ENCODE data around the gene DHRSX.

The DHRSX gene

DNA sequence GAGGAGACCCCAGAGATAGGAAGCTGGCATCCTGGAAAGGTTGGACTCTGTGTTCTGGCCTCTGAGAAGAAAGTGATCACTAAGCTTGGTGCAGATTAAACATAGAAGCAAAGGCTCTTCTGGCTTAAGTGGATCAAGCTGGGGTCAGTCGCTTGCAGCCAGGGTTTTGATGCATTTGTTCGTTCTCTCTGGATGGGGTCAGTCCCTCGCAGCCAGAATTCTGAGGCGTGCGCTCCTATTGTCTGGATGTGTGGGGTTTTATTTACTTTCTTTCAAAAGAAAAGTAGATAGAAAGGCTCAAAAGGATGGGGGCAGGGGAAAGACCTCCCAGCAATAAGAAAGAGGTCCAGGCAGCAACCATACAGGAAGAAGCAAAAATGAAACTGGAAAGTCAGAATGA, 152.6 kb downstream of the DHRSX start:
- no peaks in the 10 kb centered on the region for H4K20me1 ChIP-seq (ENCODE audit: low read depth, low read length)
- no peak overlapping the region for H3K4me2 ChIP-seq (ENCODE audit: low read depth, low read length, poor library complexity, severe bottlenecking)
- no peaks in the 10 kb centered on the region for H3K27me3 ChIP-seq (ENCODE audit: low read length)
- H3K79me2 ChIP-seq (ENCODE audit: insufficient read depth, low read length): no peaks in the 10 kb centered on the region
- TF ChIP-seq, protein P1, sequence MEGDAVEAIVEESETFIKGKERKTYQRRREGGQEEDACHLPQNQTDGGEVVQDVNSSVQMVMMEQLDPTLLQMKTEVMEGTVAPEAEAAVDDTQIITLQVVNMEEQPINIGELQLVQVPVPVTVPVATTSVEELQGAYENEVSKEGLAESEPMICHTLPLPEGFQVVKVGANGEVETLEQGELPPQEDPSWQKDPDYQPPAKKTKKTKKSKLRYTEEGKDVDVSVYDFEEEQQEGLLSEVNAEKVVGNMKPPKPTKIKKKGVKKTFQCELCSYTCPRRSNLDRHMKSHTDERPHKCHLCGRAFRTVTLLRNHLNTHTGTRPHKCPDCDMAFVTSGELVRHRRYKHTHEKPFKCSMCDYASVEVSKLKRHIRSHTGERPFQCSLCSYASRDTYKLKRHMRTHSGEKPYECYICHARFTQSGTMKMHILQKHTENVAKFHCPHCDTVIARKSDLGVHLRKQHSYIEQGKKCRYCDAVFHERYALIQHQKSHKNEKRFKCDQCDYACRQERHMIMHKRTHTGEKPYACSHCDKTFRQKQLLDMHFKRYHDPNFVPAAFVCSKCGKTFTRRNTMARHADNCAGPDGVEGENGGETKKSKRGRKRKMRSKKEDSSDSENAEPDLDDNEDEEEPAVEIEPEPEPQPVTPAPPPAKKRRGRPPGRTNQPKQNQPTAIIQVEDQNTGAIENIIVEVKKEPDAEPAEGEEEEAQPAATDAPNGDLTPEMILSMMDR (IDR thresholded peaks at IDR 0.05; ENCODE audit: insufficient read depth, low read length, poor library complexity, severe bottlenecking): no peak
- TF ChIP-seq EZH2phosphoT487 (conservative IDR thresholded peaks at IDR 0.05; ENCODE audit: low read length): no peak
- H3K36me3 ChIP-seq (ENCODE audit: low read length): no peaks in the 10 kb centered on the region
- no peaks in the 10 kb centered on the region for H3K9me2 ChIP-seq (replicated peaks; ENCODE audit: insufficient read depth, low read length)
- no peak overlapping the region for H3K9ac ChIP-seq (ENCODE audit: low read length)
- no peaks in the 10 kb centered on the region for H3K9me3 ChIP-seq (ENCODE audit: insufficient read depth, low read length)
- H2AFZ ChIP-seq (ENCODE audit: low read depth, low read length, severe bottlenecking): no peak overlapping the region
- H3F3A ChIP-seq (ENCODE audit: insufficient read depth): no peaks in the 10 kb centered on the region
- no peak overlapping the region for H3K27ac ChIP-seq (ENCODE audit: low read depth, low read length)
- H3K4me3 ChIP-seq (ENCODE audit: insufficient read depth, low read length, poor library complexity, severe bottlenecking): no peak overlapping the region

DNA sequence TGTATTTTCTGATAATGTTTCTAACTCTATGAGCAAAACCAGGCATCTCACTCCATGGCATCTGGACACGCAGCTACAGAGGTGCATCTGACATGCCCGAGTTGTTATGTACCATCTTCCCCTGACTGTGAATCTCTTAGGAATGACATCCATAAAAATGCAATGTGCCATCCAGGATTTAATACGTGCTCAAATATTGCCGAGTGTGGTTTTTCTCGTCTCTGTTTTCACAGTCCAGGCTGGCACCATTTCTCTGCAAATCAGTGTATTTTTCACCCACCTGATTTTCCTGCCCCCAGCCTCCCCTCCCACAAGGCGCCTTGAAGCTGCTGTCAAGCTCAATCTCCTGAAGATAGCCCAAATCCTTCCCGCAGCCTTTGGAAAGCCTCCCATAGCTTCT, 154.6 kb downstream of the DHRSX start:
- Histone ChIP-seq H3K27me3 (ENCODE audit: low read length) (no peaks in the 10 kb centered on the region), H3K4me2 (ENCODE audit: low read depth, low read length, poor library complexity, severe bottlenecking) (no peak overlapping the region), H3K27ac (ENCODE audit: low read depth, low read length) (no peak overlapping the region), H4K20me1 (ENCODE audit: low read depth, low read length) (no peaks in the 10 kb centered on the region), H3K36me3 (ENCODE audit: low read length) (no peaks in the 10 kb centered on the region), H3K4me3 (ENCODE audit: insufficient read depth, low read length, poor library complexity, severe bottlenecking) (no peak overlapping the region), H3K79me2 (ENCODE audit: insufficient read depth, low read length) (no peaks in the 10 kb centered on the region), H2AFZ (ENCODE audit: low read depth, low read length, severe bottlenecking) (no peak overlapping the region), H3K9me3 (ENCODE audit: insufficient read depth, low read length) (no peaks in the 10 kb centered on the region), H3K9me2 (replicated peaks; ENCODE audit: insufficient read depth, low read length) (no peaks in the 10 kb centered on the region), H3F3A (ENCODE audit: insufficient read depth) (no peaks in the 10 kb centered on the region), H3K9ac (ENCODE audit: low read length) (no peak overlapping the region)
- TF ChIP-seq, protein P1 (IDR thresholded peaks at IDR 0.05; ENCODE audit: insufficient read depth, low read length, poor library complexity, severe bottlenecking): no peak

DNA sequence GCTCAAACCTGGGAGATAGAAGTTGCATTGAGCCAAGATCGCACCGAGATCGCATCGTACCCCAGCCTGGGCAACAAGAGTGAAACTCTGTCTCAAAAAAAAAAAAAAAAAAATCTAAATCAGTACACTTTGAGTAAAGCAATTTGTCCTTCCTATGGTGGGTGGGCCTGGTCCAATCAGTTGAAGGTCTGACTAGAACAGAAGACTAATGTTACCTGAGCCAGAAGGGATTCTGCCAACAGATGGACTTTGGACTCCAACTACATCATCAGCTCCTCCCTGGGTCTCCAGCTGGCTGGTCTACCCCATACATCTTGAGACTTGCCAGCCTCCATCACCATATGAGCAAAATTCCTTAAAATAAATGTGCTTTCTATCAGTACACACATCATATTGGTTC, 155.2 kb downstream of the DHRSX start:
- H3K79me2 ChIP-seq (ENCODE audit: insufficient read depth, low read length): no peaks in the 10 kb centered on the region
- no peak for TF ChIP-seq EZH2phosphoT487 (conservative IDR thresholded peaks at IDR 0.05; ENCODE audit: low read length)
- TF ChIP-seq, protein P1 (IDR thresholded peaks at IDR 0.05; ENCODE audit: insufficient read depth, low read length, poor library complexity, severe bottlenecking): no peak
- no peaks in the 10 kb centered on the region for H3K36me3 ChIP-seq (ENCODE audit: low read length)
- no peak overlapping the region for H3K27ac ChIP-seq (ENCODE audit: low read depth, low read length)
- H3K9ac ChIP-seq (ENCODE audit: low read length): no peak overlapping the region
- no peak overlapping the region for H2AFZ ChIP-seq (ENCODE audit: low read depth, low read length, severe bottlenecking)
- no peaks in the 10 kb centered on the region for H3K27me3 ChIP-seq (ENCODE audit: low read length)
- no peaks in the 10 kb centered on the region for H3K9me2 ChIP-seq (replicated peaks; ENCODE audit: insufficient read depth, low read length)
- no peak overlapping the region for H3K4me2 ChIP-seq (ENCODE audit: low read depth, low read length, poor library complexity, severe bottlenecking)
- H3K4me3 ChIP-seq (ENCODE audit: insufficient read depth, low read length, poor library complexity, severe bottlenecking): no peak overlapping the region
- no peaks in the 10 kb centered on the region for H3K9me3 ChIP-seq (ENCODE audit: insufficient read depth, low read length)
- H3F3A ChIP-seq (ENCODE audit: insufficient read depth): no peaks in the 10 kb centered on the region
- H4K20me1 ChIP-seq (ENCODE audit: low read depth, low read length): no peaks in the 10 kb centered on the region

DNA sequence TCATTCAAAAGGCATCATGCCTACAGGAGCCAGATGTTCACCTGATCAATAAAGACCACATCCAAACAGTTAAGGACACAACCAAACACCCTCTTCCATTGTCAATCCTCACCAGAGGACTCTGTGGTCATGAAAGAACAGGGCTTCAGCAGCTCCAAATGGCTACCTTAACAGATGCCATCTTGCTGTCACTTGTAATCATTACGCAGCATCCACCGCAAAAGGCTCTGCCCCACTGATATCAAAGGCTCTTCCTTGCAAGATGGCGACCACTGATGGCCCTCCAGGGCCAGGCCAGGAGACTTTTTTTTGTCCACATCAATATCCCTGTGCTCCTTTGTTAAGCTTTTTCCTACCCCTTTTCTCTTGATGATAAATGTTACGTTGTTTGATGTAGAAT, 157.4 kb downstream of the DHRSX start:
- H3K4me3 ChIP-seq (ENCODE audit: insufficient read depth, low read length, poor library complexity, severe bottlenecking): no peak overlapping the region
- H3K9ac ChIP-seq (ENCODE audit: low read length): no peak overlapping the region
- H2AFZ ChIP-seq (ENCODE audit: low read depth, low read length, severe bottlenecking): no peak overlapping the region
- no peak for TF ChIP-seq EZH2phosphoT487 (conservative IDR thresholded peaks at IDR 0.05; ENCODE audit: low read length)
- TF ChIP-seq, protein P1 (IDR thresholded peaks at IDR 0.05; ENCODE audit: insufficient read depth, low read length, poor library complexity, severe bottlenecking): no peak
- H3K79me2 ChIP-seq (ENCODE audit: insufficient read depth, low read length): no peaks in the 10 kb centered on the region
- H3K4me2 ChIP-seq (ENCODE audit: low read depth, low read length, poor library complexity, severe bottlenecking): no peak overlapping the region
- no peaks in the 10 kb centered on the region for H4K20me1 ChIP-seq (ENCODE audit: low read depth, low read length)
- H3K36me3 ChIP-seq (ENCODE audit: low read length): no peaks in the 10 kb centered on the region
- H3K9me2 ChIP-seq (replicated peaks; ENCODE audit: insufficient read depth, low read length): no peaks in the 10 kb centered on the region
- H3K27ac ChIP-seq (ENCODE audit: low read depth, low read length): no peak overlapping the region
- no peaks in the 10 kb centered on the region for H3K9me3 ChIP-seq (ENCODE audit: insufficient read depth, low read length)
- H3F3A ChIP-seq (ENCODE audit: insufficient read depth): no peaks in the 10 kb centered on the region
- no peaks in the 10 kb centered on the region for H3K27me3 ChIP-seq (ENCODE audit: low read length)

Data from SU-DHL-6 (cell line).